ENCODE data around the gene CPT1B.

CPT1B gene

DNA sequence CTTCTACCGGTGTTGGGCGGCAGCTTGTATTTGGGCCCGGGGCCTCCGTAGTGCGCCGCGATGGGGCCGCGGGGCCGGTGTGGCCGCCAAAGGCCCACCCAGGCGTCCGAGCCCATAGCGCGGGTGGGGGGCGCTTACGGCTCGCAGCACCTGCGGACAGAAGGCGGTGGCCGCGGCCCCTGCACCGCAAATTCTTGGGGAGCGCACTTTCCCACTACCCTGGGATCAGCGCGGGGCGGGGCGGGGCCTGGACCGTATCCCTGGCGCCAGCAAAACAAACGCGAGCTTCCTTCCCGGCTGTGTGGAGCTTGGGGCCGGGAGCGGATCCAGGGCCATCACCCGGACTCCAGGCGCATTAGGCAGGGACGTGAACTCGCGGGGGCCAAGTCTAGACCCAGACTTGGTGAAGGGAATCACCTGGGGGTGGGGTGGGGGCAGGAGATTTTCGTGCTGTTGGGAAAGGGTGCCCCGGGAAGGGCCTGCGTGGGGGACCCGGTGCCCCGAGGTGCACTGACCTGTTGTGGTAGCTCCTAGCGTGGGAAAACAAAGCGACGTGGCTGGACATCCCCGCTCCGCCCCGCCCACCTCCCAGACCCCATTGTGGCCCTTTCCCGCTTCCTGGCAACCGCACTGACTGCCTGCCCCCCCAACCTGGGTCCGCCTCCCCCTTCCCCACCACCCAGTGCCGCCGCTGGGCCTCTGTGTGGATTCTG lies 46.1 kb downstream of the CPT1B start:
- peak overlapping the region; percentile 73 for H3K23ac ChIP-seq (ENCODE audit: low read depth, low read length, poor library complexity)
- peak overlapping the region; percentile 99 for H2AK5ac ChIP-seq (ENCODE audit: low read depth, low read length)
- H3K79me1 ChIP-seq (ENCODE audit: low read depth, low read length), result no peaks in the 10 kb centered on the region
- peak overlapping the region; percentile 53 for H3K4ac ChIP-seq (ENCODE audit: low read length)
- no peaks in the 10 kb centered on the region for H3K36me3 ChIP-seq (replicated peaks in 1 of 2; ENCODE audit: control insufficient read depth in 2 of 2, insufficient read depth in 2 of 2, low read length in 2 of 2)
- peak overlapping the region; percentile 55 to 82 for H3K4me3 ChIP-seq (ENCODE audit: low read length in 2 of 2)
- H2BK15ac ChIP-seq (ENCODE audit: low read length), result peak overlapping the region; percentile 97
- no peak overlapping the region for H2BK120ac ChIP-seq (ENCODE audit: low read depth, low read length)
- H4K8ac ChIP-seq (ENCODE audit: low read depth, low read length), result peak overlapping the region; percentile 65
- no peak overlapping the region for H3K27ac ChIP-seq (replicated peaks; ENCODE audit: low read length)
- H3K14ac ChIP-seq (ENCODE audit: low read length), result peak overlapping the region; percentile 21
- peaks cover 7 to 12% of the 10 kb centered on the region in 2 donors for H3K4me1 ChIP-seq (ENCODE audit: control insufficient read depth in 2 of 2, insufficient read depth in 1 of 2, low read depth in 1 of 2, low read length in 2 of 2)
- H2BK5ac ChIP-seq (ENCODE audit: low read length), result peak overlapping the region; percentile 82
- H3K18ac ChIP-seq (ENCODE audit: low read length), result peak overlapping the region; percentile 98
- H4K91ac ChIP-seq (ENCODE audit: low read depth, low read length, poor library complexity), result no peak overlapping the region
- H3K9ac ChIP-seq (ENCODE audit: low read depth, low read length, poor library complexity), result peak overlapping the region; percentile 92
- peak overlapping the region; percentile 96 for H2AFZ ChIP-seq (ENCODE audit: low read length)
- peaks cover 8 to 21% of the 10 kb centered on the region in 2 donors for H3K9me3 ChIP-seq (replicated peaks in 1 of 2; ENCODE audit: control insufficient read depth in 2 of 2, insufficient read depth in 1 of 2, low read depth in 1 of 2, low read length in 2 of 2)
- WGBS, 2 donors (ENCODE audit: extremely low coverage in 2 of 2, insufficient read length in 2 of 2, insufficient replicate concordance in 1 of 2), result no CpG with 5 or more reads among the region's 56 CpGs
- DNase-seq (ENCODE audit: low spot score), result no peak
- no peak overlapping the region for H2BK12ac ChIP-seq (ENCODE audit: low read length)
- peaks cover 14 to 35% (median 14%) of the 10 kb centered on the region in 3 experiments for H3K27me3 ChIP-seq (ENCODE audit: control insufficient read depth in 3 of 3, insufficient read depth in 3 of 3, low read depth in 1 of 3, low read length in 3 of 3)
- H3K4me2 ChIP-seq (ENCODE audit: insufficient read depth, low read length, poor library complexity, severe bottlenecking), result peak overlapping the region; percentile 89

DNA sequence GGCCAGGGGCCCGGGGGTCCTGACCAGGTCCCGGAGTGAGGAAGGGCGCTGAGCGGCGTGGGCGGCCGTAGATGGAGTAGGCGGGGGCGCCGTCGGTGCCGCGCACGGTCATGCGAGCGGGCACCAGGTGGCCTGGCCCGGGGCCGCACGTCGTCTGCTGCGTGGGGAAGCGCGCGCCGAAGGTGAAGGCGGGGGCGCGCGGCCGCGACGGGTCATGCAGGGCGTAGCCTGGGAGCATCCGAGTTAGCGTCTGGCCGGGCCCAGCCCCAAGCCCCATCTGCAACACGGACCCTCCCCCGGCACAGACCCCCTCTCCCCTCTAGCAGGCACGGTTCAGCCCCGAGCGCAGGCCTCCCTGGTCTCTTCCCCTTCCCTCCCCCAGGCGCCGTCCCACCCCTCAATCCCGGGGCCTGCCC lies 46.7 kb downstream of the CPT1B start:
- Histone ChIP-seq H3K27ac (replicated peaks; ENCODE audit: low read length) (no peak overlapping the region), H3K23ac (ENCODE audit: low read depth, low read length, poor library complexity) (peak overlapping the region; percentile 99), H4K8ac (ENCODE audit: low read depth, low read length) (peak overlapping the region; percentile 65), H4K91ac (ENCODE audit: low read depth, low read length, poor library complexity) (no peak overlapping the region), H3K14ac (ENCODE audit: low read length) (peak overlapping the region; percentile 94), H3K36me3 (replicated peaks in 1 of 2; ENCODE audit: control insufficient read depth in 2 of 2, insufficient read depth in 2 of 2, low read length in 2 of 2) (no peaks in the 10 kb centered on the region), H2AFZ (ENCODE audit: low read length) (peak overlapping the region; percentile 96), H3K9me3 (replicated peaks in 1 of 2; ENCODE audit: control insufficient read depth in 2 of 2, insufficient read depth in 1 of 2, low read depth in 1 of 2, low read length in 2 of 2) (peaks cover 8 to 21% of the 10 kb centered on the region in 2 donors), H2BK15ac (ENCODE audit: low read length) (peak overlapping the region; percentile 97), H3K27me3 (ENCODE audit: control insufficient read depth in 3 of 3, insufficient read depth in 3 of 3, low read depth in 1 of 3, low read length in 3 of 3) (peaks cover 14 to 35% (median 14%) of the 10 kb centered on the region in 3 experiments), H3K18ac (ENCODE audit: low read length) (peak overlapping the region; percentile 98), H3K79me1 (ENCODE audit: low read depth, low read length) (peaks cover 4% of the 10 kb centered on the region), H3K4ac (ENCODE audit: low read length) (no peak overlapping the region), H3K9ac (ENCODE audit: low read depth, low read length, poor library complexity) (peak overlapping the region; percentile 84), H2BK12ac (ENCODE audit: low read length) (peak overlapping the region; percentile 84), H2BK5ac (ENCODE audit: low read length) (peak overlapping the region; percentile 82), H3K4me2 (ENCODE audit: insufficient read depth, low read length, poor library complexity, severe bottlenecking) (peak overlapping the region; percentile 89), H2BK120ac (ENCODE audit: low read depth, low read length) (no peak overlapping the region), H3K4me3 (ENCODE audit: low read length in 2 of 2) (peak overlapping the region; percentile 55 to 82), H3K4me1 (ENCODE audit: control insufficient read depth in 2 of 2, insufficient read depth in 1 of 2, low read depth in 1 of 2, low read length in 2 of 2) (peaks cover 12 to 17% of the 10 kb centered on the region in 2 donors), H2AK5ac (ENCODE audit: low read depth, low read length) (peak overlapping the region; percentile 99)
- no peak for DNase-seq (ENCODE audit: low spot score)
- no CpG with 5 or more reads among the region's 44 CpGs for WGBS, 2 donors (ENCODE audit: extremely low coverage in 2 of 2, insufficient read length in 2 of 2, insufficient replicate concordance in 1 of 2)

DNA sequence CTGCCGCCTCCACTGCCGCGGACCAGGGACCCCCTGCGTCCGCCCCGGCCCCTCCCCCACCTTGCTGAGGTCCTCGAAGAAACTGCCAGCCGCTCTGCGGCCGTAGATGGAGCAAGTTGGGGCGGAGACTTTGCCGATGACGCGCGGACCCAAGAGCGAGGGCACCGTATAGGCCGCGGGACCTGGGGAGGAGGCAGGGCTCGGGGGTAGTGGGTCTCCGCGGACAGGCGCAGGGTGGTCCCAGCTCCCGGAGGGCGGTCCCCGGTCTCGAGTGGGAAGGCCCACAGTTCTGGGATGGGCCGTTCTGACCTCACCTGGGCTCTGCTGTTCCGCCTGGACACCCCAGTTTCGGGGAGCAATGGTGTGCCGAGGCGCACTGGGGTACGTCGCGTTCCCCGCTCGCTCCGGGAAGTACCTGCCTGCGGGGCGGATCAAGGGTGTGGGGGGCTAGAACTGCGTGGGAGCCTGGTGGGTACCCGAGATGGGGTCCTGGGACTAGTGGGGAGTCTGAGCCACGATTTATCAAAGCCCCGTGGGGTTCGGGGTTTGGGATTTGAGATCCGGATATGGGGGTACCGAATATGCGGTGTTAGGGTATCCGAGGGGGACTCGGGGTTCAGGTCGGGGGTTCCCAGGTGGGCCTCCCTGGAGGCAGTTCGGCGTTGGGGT lies 47.2 kb downstream of the CPT1B start:
- Histone ChIP-seq H3K4ac (ENCODE audit: low read length) (peak overlapping the region; percentile 93), H2BK5ac (ENCODE audit: low read length) (peak overlapping the region; percentile 82), H3K14ac (ENCODE audit: low read length) (peak overlapping the region; percentile 97), H3K36me3 (replicated peaks in 1 of 2; ENCODE audit: control insufficient read depth in 2 of 2, insufficient read depth in 2 of 2, low read length in 2 of 2) (no peaks in the 10 kb centered on the region), H3K79me1 (ENCODE audit: low read depth, low read length) (peaks cover 4% of the 10 kb centered on the region), H3K4me1 (ENCODE audit: control insufficient read depth in 2 of 2, insufficient read depth in 1 of 2, low read depth in 1 of 2, low read length in 2 of 2) (peaks cover 14 to 17% of the 10 kb centered on the region in 2 donors), H3K4me2 (ENCODE audit: insufficient read depth, low read length, poor library complexity, severe bottlenecking) (peak overlapping the region; percentile 89), H2BK15ac (ENCODE audit: low read length) (peak overlapping the region; percentile 97), H2BK120ac (ENCODE audit: low read depth, low read length) (no peak overlapping the region), H3K4me3 (ENCODE audit: low read length in 2 of 2) (peak overlapping the region; percentile 55 to 82), H3K18ac (ENCODE audit: low read length) (peak overlapping the region; percentile 98), H3K9me3 (replicated peaks in 1 of 2; ENCODE audit: control insufficient read depth in 2 of 2, insufficient read depth in 1 of 2, low read depth in 1 of 2, low read length in 2 of 2) (peaks cover 8 to 21% of the 10 kb centered on the region in 2 donors), H2AFZ (ENCODE audit: low read length) (peak overlapping the region; percentile 96), H3K27ac (replicated peaks; ENCODE audit: low read length) (no peak overlapping the region), H4K8ac (ENCODE audit: low read depth, low read length) (peak overlapping the region; percentile 96), H3K27me3 (ENCODE audit: control insufficient read depth in 3 of 3, insufficient read depth in 3 of 3, low read depth in 1 of 3, low read length in 3 of 3) (peaks cover 14 to 35% (median 14%) of the 10 kb centered on the region in 3 experiments), H4K91ac (ENCODE audit: low read depth, low read length, poor library complexity) (no peak overlapping the region), H3K9ac (ENCODE audit: low read depth, low read length, poor library complexity) (peak overlapping the region; percentile 84), H2BK12ac (ENCODE audit: low read length) (peak overlapping the region; percentile 84), H3K23ac (ENCODE audit: low read depth, low read length, poor library complexity) (peak overlapping the region; percentile 99), H2AK5ac (ENCODE audit: low read depth, low read length) (peak overlapping the region; percentile 99)
- DNase-seq (ENCODE audit: low spot score), result no peak
- WGBS, 2 donors (ENCODE audit: extremely low coverage in 2 of 2, insufficient read length in 2 of 2, insufficient replicate concordance in 1 of 2), result no CpG with 5 or more reads among the region's 53 CpGs

DNA sequence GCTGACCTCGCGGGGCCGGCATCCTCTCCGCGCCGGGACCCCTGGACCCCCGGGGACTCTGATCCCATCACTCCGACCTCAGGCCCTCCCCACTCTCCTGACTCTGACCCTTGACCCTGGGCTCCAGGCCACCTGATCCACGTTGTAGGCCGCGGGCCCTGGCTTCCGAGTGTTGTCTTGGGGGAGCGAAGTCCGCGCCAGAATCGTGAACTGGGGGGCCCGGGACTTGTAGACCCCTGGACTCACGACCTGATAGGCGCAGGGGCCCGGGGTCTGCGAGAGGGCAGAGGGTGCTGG lies 47.7 kb downstream of the CPT1B start:
- peak overlapping the region; percentile 83 for H2BK15ac ChIP-seq (ENCODE audit: low read length)
- no peak overlapping the region for H4K8ac ChIP-seq (ENCODE audit: low read depth, low read length)
- peak overlapping the region; percentile 72 for H2BK120ac ChIP-seq (ENCODE audit: low read depth, low read length)
- H3K4ac ChIP-seq (ENCODE audit: low read length), result no peak overlapping the region
- H3K9me3 ChIP-seq (replicated peaks in 1 of 2; ENCODE audit: control insufficient read depth in 2 of 2, insufficient read depth in 1 of 2, low read depth in 1 of 2, low read length in 2 of 2), result peaks cover 8 to 21% of the 10 kb centered on the region in 2 donors
- no peaks in the 10 kb centered on the region for H3K36me3 ChIP-seq (replicated peaks in 1 of 2; ENCODE audit: control insufficient read depth in 2 of 2, insufficient read depth in 2 of 2, low read length in 2 of 2)
- WGBS, 2 donors (ENCODE audit: extremely low coverage in 2 of 2, insufficient read length in 2 of 2, insufficient replicate concordance in 1 of 2), result no CpG with 5 or more reads among the region's 21 CpGs
- no peak overlapping the region for H2AFZ ChIP-seq (ENCODE audit: low read length)
- no peak overlapping the region for H3K27ac ChIP-seq (replicated peaks; ENCODE audit: low read length)
- H4K91ac ChIP-seq (ENCODE audit: low read depth, low read length, poor library complexity), result no peak overlapping the region
- H3K79me1 ChIP-seq (ENCODE audit: low read depth, low read length), result peaks cover 4% of the 10 kb centered on the region
- H3K9ac ChIP-seq (ENCODE audit: low read depth, low read length, poor library complexity), result peak overlapping the region; percentile 81
- H3K4me1 ChIP-seq (ENCODE audit: control insufficient read depth in 2 of 2, insufficient read depth in 1 of 2, low read depth in 1 of 2, low read length in 2 of 2), result peaks cover 14 to 17% of the 10 kb centered on the region in 2 donors
- H3K14ac ChIP-seq (ENCODE audit: low read length), result peak overlapping the region; percentile 97
- peak overlapping the region; percentile 60 for H2BK5ac ChIP-seq (ENCODE audit: low read length)
- peak overlapping the region; percentile 10 for H2BK12ac ChIP-seq (ENCODE audit: low read length)
- peak overlapping the region; percentile 99 for H2AK5ac ChIP-seq (ENCODE audit: low read depth, low read length)
- H3K4me3 ChIP-seq (ENCODE audit: low read length in 2 of 2), result peak overlapping the region in 1 of 2 donors; percentile 82
- H3K18ac ChIP-seq (ENCODE audit: low read length), result peak overlapping the region; percentile 96
- H3K27me3 ChIP-seq (ENCODE audit: control insufficient read depth in 3 of 3, insufficient read depth in 3 of 3, low read depth in 1 of 3, low read length in 3 of 3), result peaks cover 14 to 35% (median 14%) of the 10 kb centered on the region in 3 experiments
- H3K23ac ChIP-seq (ENCODE audit: low read depth, low read length, poor library complexity), result peak overlapping the region; percentile 99
- no peak for DNase-seq (ENCODE audit: low spot score)
- H3K4me2 ChIP-seq (ENCODE audit: insufficient read depth, low read length, poor library complexity, severe bottlenecking), result peak overlapping the region; percentile 73
